SU-DHL-6 (cell line): Measurements from ENCODE around the gene MARCHF3.

Experiments used
- H2AFZ ChIP-seq: fragments of 200-600 bp; sonication (generic); 2 replicates; pipeline ENCODE4 v1.6.1; 2014; ENCODE audit warnings: low read depth, mild to moderate bottlenecking, moderate library complexity, mixed read lengths, antibody characterized with exemption, low read length; ENCODE audit not compliant: severe bottlenecking
- H3F3A ChIP-seq: fragments of 200-600 bp; shearing (Covaris generic); 2 replicates; pipeline ENCODE4 v1.6.0; 2016; ENCODE audit warnings: antibody characterized with exemption, mild to moderate bottlenecking; ENCODE audit not compliant: insufficient read depth
- H3K27ac ChIP-seq: fragments of 200-600 bp; sonication (generic); 2 replicates; pipeline ENCODE4 v1.5.1; 2016; ENCODE audit warnings: low read depth, mild to moderate bottlenecking, low read length, moderate library complexity, mixed read lengths
- H3K27me3 ChIP-seq: fragments of 200-600 bp; sonication (generic), shearing (Covaris generic); 2 replicates; pipeline ENCODE4 v1.6.0; 2014; ENCODE audit warnings: mild to moderate bottlenecking, low read length
- H3K36me3 ChIP-seq: fragments of 200-600 bp; sonication (generic); 2 replicates; pipeline ENCODE4 v1.6.1; 2014; ENCODE audit warnings: mild to moderate bottlenecking, low read length, mixed read lengths
- H3K4me2 ChIP-seq: fragments of 300-600, 200-600 bp; shearing (Covaris generic), sonication (generic); 2 replicates; pipeline ENCODE4 v1.6.0; 2014; ENCODE audit warnings: low read length, low read depth, mild to moderate bottlenecking; ENCODE audit not compliant: poor library complexity, severe bottlenecking
- H3K4me3 ChIP-seq: fragments of 200-600 bp; sonication (generic); 2 replicates; pipeline ENCODE4 v1.5.1; 2014; ENCODE audit warnings: antibody characterized with exemption, low read length, mild to moderate bottlenecking, mixed read lengths; ENCODE audit not compliant: insufficient read depth, poor library complexity, severe bottlenecking
- H3K79me2 ChIP-seq: fragments of 200-600 bp; sonication (generic); 2 replicates; pipeline ENCODE4 v1.6.1; 2014; ENCODE audit warnings: mild to moderate bottlenecking, low read length, moderate library complexity; ENCODE audit not compliant: insufficient read depth
- H3K9ac ChIP-seq: fragments of 200-600 bp; sonication (generic); 2 replicates; pipeline ENCODE4 v1.7.0; 2014; ENCODE audit warnings: mild to moderate bottlenecking, low read length
- H3K9me2 ChIP-seq: fragments of 200-600 bp; sonication (generic); replicated peaks from 2 replicates; pipeline ENCODE4 v1.6.1; 2014; ENCODE audit warnings: low read length; ENCODE audit not compliant: insufficient read depth
- H3K9me3 ChIP-seq: fragments of 200-600 bp; sonication (generic); 2 replicates; pipeline ENCODE4 v1.6.1; 2014; ENCODE audit warnings: low read length, mixed read lengths; ENCODE audit not compliant: insufficient read depth
- H4K20me1 ChIP-seq: fragments of 200-600 bp; sonication (generic); 2 replicates; pipeline ENCODE4 v1.6.1; 2014; ENCODE audit warnings: low read depth, mild to moderate bottlenecking, antibody characterized with exemption, low read length, moderate library complexity, mixed read lengths
- EZH2phosphoT487 ChIP-seq: fragments of 200-600 bp; sonication (generic), shearing (Covaris generic); conservative IDR thresholded peaks from 2 replicates; pipeline ENCODE4 v1.6.1; 2018; ENCODE audit warnings: mild to moderate bottlenecking, antibody characterized with exemption, low read length, moderate library complexity, mixed read lengths
- TF ChIP-seq, protein P1 (sequence below): fragments of 200-600 bp; sonication (generic); IDR thresholded peaks from one replicate; pipeline ENCODE4 v1.5.1; 2017; ENCODE audit warnings: antibody characterized with exemption, mild to moderate bottlenecking, low read length, moderate library complexity; ENCODE audit not compliant: insufficient read depth, poor library complexity, severe bottlenecking

MARCHF3 gene

GRCh38 chr5:127009784-127010183, 20.6 kb downstream of the MARCHF3 start:
- H3K27ac ChIP-seq, result no peak overlapping the region
- TF ChIP-seq, protein P1, sequence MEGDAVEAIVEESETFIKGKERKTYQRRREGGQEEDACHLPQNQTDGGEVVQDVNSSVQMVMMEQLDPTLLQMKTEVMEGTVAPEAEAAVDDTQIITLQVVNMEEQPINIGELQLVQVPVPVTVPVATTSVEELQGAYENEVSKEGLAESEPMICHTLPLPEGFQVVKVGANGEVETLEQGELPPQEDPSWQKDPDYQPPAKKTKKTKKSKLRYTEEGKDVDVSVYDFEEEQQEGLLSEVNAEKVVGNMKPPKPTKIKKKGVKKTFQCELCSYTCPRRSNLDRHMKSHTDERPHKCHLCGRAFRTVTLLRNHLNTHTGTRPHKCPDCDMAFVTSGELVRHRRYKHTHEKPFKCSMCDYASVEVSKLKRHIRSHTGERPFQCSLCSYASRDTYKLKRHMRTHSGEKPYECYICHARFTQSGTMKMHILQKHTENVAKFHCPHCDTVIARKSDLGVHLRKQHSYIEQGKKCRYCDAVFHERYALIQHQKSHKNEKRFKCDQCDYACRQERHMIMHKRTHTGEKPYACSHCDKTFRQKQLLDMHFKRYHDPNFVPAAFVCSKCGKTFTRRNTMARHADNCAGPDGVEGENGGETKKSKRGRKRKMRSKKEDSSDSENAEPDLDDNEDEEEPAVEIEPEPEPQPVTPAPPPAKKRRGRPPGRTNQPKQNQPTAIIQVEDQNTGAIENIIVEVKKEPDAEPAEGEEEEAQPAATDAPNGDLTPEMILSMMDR, result no peak
- TF ChIP-seq EZH2phosphoT487, result no peak
- no peak overlapping the region for H3K4me2 ChIP-seq
- no peaks in the 10 kb centered on the region for H3F3A ChIP-seq
- H3K27me3 ChIP-seq, result no peaks in the 10 kb centered on the region
- H3K4me3 ChIP-seq, result no peak overlapping the region
- 0 out of 2 replicates have a peak, but pooled peaks cover 2% of the 10 kb centered on the region for H4K20me1 ChIP-seq
- no peak overlapping the region for H2AFZ ChIP-seq
- no peak overlapping the region for H3K9ac ChIP-seq
- H3K79me2 ChIP-seq, result no peaks in the 10 kb centered on the region
- no peaks in the 10 kb centered on the region for H3K9me3 ChIP-seq
- H3K9me2 ChIP-seq, result no peaks in the 10 kb centered on the region
- no peaks in the 10 kb centered on the region for H3K36me3 ChIP-seq

GRCh38 chr5:127008300-127008975, 21.9 kb downstream of the MARCHF3 start:
- H4K20me1 ChIP-seq, result 0 out of 2 replicates have a peak, but pooled peaks cover 2% of the 10 kb centered on the region
- no peak overlapping the region for H2AFZ ChIP-seq
- TF ChIP-seq, protein P1, result no peak
- TF ChIP-seq EZH2phosphoT487, result no peak
- no peaks in the 10 kb centered on the region for H3K9me3 ChIP-seq
- H3K9me2 ChIP-seq, result no peaks in the 10 kb centered on the region
- no peak overlapping the region for H3K4me2 ChIP-seq
- H3K9ac ChIP-seq, result no peak overlapping the region
- H3K36me3 ChIP-seq, result no peaks in the 10 kb centered on the region
- H3K27ac ChIP-seq, result no peak overlapping the region
- H3K79me2 ChIP-seq, result no peaks in the 10 kb centered on the region
- H3K27me3 ChIP-seq, result no peaks in the 10 kb centered on the region
- no peaks in the 10 kb centered on the region for H3F3A ChIP-seq
- H3K4me3 ChIP-seq, result no peak overlapping the region

GRCh38 chr5:127007522-127007921, 22.8 kb downstream of the MARCHF3 start:
- no peaks in the 10 kb centered on the region for H3K36me3 ChIP-seq
- H3K79me2 ChIP-seq, result no peaks in the 10 kb centered on the region
- 0 out of 2 replicates have a peak, but pooled peaks cover 2% of the 10 kb centered on the region for H4K20me1 ChIP-seq
- H2AFZ ChIP-seq, result no peak overlapping the region
- H3K9ac ChIP-seq, result no peak overlapping the region
- no peak for TF ChIP-seq EZH2phosphoT487
- TF ChIP-seq, protein P1, result no peak
- H3K9me3 ChIP-seq, result no peaks in the 10 kb centered on the region
- H3K9me2 ChIP-seq, result no peaks in the 10 kb centered on the region
- H3K4me3 ChIP-seq, result no peak overlapping the region
- H3K27me3 ChIP-seq, result no peaks in the 10 kb centered on the region
- no peak overlapping the region for H3K4me2 ChIP-seq
- no peaks in the 10 kb centered on the region for H3F3A ChIP-seq
- no peak overlapping the region for H3K27ac ChIP-seq
